AG10803 (cell line): ENCODE results near the gene RCVRN.

ENCODE experiments used
- DNase-seq: peaks from one replicate; pipeline ENCODE4 v3.0.0; 2010; ENCODE audit warnings: low read depth
- H3K4me3 ChIP-seq: 2 replicates; pipeline ENCODE4 v1.5.1; 2011; ENCODE audit warnings: mild to moderate bottlenecking, low read length, control low read depth
- TF ChIP-seq, protein P1 (sequence below): conservative IDR thresholded peaks from 2 replicates; pipeline ENCODE4 v1.5.1; 2011; ENCODE audit warnings: mild to moderate bottlenecking, low read length, control low read depth, inconsistent platforms

The RCVRN gene

DNA sequence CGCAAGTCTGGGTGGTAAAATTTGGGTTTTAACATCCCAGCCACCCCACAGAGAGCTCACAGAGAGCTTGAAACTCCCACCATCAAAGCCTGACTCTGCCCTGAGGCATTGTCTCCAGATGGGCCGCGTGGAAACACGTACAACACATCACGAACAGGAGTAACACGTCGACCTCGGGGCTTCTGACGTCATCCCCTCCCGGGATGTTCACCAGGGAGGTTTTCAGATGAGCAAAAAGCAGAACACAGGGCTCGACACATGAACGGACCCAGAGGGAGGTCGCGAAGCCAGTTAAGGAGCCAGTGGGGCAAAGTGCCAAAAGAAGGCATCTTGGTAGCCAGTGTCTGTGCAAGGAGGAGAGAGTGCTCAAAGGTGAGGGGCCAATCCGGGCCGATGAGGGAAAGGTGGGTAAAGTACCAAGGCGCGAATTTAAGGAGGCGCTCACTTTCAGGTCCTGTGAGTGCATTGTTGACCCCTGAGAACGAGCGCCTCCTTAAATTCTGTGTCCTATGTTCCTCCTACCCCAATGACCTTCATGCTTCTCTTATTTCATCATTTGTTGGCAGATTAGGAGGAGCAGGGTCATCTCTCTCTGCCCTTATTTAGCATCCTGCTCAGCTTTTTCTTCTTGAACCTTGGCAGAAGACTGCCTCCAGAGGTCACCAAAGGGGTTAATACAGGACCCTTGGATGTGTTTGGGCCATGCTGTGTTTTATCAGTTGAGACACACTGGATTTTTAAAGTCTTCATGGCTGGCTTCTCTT is 5.6 kb downstream of the RCVRN start:
- TF ChIP-seq, protein P1, sequence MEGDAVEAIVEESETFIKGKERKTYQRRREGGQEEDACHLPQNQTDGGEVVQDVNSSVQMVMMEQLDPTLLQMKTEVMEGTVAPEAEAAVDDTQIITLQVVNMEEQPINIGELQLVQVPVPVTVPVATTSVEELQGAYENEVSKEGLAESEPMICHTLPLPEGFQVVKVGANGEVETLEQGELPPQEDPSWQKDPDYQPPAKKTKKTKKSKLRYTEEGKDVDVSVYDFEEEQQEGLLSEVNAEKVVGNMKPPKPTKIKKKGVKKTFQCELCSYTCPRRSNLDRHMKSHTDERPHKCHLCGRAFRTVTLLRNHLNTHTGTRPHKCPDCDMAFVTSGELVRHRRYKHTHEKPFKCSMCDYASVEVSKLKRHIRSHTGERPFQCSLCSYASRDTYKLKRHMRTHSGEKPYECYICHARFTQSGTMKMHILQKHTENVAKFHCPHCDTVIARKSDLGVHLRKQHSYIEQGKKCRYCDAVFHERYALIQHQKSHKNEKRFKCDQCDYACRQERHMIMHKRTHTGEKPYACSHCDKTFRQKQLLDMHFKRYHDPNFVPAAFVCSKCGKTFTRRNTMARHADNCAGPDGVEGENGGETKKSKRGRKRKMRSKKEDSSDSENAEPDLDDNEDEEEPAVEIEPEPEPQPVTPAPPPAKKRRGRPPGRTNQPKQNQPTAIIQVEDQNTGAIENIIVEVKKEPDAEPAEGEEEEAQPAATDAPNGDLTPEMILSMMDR: no peak
- no peak for DNase-seq
- no peak overlapping the region for H3K4me3 ChIP-seq

DNA sequence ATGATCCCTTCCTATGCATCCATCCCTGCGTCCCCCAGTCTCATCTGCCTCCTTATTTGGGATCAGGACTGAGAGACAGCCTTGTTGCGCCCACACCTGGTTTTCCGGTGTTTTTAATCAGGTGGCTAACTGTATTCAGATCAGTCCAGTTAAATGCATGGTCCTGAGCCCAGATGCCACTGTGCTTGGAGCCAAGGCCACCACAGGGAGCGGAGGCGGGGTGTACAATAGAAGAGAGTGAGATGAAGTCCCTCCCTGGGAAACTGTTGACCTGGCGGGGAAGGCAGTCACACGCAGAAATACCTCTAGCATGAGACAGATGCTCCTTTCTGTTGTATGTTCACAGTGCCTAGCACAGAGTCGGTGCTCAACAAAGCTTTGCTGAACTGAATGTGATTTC is 6.3 kb downstream of the RCVRN start:
- TF ChIP-seq, protein P1: no peak
- H3K4me3 ChIP-seq: no peak overlapping the region
- DNase-seq: no peak

DNA sequence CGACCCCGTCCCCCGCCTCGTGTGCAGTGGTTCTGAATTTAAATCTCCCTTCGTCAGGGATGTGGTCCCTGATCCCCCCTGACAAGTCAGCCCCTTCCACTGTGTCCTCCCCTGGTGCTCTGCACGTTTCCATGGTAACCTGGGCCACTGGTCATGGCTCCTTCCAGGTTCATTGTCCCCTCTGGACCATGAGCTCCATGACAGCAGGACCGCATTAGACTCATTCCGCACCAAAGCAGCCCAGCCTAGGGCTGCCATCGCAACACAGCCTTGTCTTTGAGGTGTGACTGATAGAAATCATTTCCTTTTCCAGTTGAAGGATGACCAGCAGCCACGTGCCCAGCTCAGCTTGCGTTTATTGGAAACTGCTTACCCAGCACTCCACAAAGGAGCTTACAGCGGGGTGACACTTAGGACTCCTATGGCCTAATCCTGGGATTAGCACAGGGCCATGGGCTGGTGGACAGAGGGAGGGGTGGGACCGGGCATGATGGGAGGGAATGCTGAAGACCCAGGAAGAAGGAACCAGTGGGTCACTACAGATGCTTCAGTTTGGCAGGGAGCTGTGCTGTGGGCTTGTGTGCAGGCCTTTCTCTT is 7.6 kb downstream of the RCVRN start:
- H3K4me3 ChIP-seq: no peak overlapping the region
- TF ChIP-seq, protein P1: no peak
- DNase-seq: no peak

DNA sequence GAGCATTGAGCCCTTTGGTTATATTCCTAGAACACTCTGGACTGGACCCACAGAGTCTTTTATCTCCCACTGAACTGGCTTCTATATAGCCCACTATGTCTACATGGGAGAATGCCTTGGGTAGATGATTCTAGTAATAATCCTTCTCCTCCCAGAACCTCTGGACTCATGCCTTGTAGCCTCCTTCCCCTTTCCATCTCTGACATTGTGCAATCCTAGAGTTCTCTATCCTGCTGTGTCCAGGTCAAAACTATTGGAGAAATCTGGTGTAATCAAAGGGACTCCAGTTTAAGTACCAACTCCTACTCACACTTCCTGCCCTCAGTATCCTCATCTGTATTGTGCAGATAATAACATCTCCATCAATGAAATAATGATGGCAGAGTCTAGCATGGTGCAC is 9.1 kb downstream of the RCVRN start:
- no peak overlapping the region for H3K4me3 ChIP-seq
- TF ChIP-seq, protein P1: no peak
- peak; percentile 6 for DNase-seq

DNA sequence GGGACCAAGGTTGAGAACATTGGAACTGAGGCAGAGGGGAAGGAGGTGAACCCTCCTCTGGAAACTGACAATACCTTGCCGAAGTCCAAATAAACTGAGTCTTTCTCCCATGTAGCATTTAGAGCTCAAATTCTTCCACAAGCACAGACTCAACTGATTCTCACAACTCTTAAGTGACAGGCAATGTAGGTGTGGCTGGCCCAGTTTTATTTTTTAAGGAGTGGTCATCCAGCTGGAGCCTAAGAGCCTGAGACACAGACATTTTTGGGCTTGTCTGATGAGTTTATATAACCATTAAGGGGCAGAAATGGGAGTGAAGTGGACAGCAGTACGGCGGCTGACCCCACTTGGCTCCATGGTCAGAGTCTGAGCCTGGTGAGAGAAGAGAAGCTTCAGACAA is 10.8 kb downstream of the RCVRN start:
- TF ChIP-seq, protein P1: no peak
- no peak overlapping the region for H3K4me3 ChIP-seq
- no peak for DNase-seq

DNA sequence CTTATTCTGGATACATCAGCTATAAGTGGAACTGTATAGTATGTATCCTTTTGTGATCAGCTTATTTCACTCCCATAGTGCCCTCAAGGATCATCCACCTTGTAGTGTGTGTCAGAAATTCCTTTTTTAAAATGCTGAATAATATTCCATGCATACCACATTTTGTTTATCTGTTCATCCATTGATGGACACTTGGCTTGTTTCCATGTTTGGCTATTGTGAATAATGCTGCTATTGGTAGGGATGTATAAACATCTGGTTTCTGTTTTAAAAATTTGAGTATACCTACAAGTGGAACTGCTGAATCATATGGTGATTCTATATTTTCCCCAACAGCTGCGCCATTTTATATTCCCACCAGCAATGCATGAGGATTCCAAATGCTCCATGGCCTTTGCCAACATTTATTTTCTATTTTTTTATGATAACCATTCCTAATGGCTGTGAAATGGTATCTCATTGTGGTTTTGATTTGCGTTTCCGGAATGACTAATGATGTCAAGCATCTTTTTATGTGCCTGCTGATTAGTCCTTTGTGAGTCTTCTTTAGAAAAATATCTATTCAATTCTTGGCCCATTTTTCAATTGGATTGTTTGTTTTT is 11.6 kb downstream of the RCVRN start:
- no peak overlapping the region for H3K4me3 ChIP-seq
- peak; percentile 57 for DNase-seq
- TF ChIP-seq, protein P1: no peak

DNA sequence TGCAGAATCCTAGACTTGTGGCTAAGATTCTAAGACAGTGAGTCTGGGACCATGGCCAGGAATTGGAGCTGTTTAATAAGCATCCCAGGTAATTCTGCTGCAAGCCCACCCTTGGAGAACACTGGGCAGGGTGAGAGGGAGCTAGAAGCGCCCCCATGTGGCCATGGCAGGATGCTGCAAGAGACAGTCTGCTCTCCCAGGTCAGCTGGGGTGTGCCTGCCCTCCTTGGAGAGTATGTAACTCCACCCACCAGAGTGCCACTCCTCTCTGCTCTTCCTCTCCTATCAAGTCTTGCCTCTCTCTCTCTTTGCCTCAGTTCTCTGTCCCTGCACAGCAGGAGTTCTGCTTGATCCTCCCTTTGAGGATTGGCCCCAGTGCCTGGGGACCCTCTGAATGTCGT is 14.9 kb downstream of the RCVRN start:
- no peak overlapping the region for H3K4me3 ChIP-seq
- no peak for DNase-seq
- TF ChIP-seq, protein P1: peak; percentile 62
